AG20443 (cell line): ENCODE measurements around the gene LRIT3.
"Not testable (repeated sequence)": the region's sequence is repeated elsewhere in the genome, so short reads cannot be mapped to it uniquely, and the experiment has no call there.

Source experiments
- DNase-seq: peaks from one replicate; pipeline ENCODE4 v3.0.0; 2012; ENCODE audit warnings: low spot score, mixed read lengths

The LRIT3 gene

DNA sequence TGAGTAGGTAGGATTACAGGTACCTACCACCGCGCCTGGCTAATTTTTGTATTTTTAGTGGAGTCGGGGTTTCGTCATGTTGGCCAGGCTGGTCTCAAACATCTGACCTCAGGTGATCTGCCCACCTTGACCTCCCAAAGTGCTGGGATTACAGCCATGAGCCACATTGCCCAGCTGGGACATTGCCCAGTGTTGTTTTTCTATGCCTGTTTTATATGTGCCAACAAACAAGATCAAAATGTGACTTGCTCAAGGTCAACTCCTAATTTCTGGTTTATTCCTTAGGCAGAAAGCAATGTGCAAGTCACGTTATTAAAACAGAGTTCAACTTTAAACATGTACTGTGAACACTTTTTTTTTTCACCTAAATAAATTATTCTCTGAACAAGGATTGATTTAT lies 2.7 kb downstream of the LRIT3 start:
- no peak for DNase-seq

- not testable (repeated sequence) for DNase-seq
Observed at GRCh38 chr4:109859426-109860300, 11.8 kb downstream of the LRIT3 start.

DNA sequence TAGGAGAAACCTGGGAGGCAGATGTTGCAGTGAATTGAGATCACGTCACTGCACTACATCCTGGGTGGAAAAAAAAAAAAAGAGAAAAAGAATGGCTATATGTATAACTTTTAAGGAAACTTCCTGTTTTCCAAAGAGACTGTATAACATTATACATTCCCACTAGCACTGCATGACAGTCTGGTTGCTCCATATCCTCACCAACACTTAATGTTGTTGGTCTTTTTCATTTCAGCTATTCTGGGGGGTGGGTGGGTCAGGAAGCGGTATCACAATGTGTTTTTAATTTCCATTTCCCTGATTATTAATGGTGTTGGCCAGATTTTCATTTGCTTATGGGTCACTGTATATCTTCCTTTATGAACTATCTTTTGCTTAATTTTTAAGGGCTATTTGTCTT lies 13.4 kb downstream of the LRIT3 start:
- no peak for DNase-seq

GRCh38 chr4:109861916-109862511 lies 14.1 kb downstream of the LRIT3 start:
- no peak for DNase-seq

DNA sequence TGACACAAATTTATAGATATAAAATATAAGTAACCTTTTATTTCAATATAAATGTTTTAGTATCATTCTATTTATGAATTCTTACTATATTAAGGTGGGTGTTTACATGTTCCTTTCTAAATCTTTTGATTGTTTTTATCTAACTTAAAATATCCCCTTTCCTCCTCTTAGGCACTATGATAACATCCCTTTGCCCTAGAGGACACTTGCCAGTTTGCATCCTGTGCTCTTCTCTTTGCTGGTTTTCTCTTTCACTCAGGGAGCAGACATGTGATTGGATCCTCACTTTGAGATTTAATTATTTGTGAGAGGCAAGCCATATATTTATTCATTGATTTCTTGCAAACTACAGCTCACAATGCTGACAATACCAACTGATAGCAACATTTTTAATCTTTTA lies 16.2 kb downstream of the LRIT3 start:
- DNase-seq, result no peak

- DNase-seq, result no peak
Observed at GRCh38 chr4:109870061-109870460, 22.2 kb downstream of the LRIT3 start.

- DNase-seq, result no peak
Observed at GRCh38 chr4:109872065-109872464, 24.2 kb downstream of the LRIT3 start.

DNA sequence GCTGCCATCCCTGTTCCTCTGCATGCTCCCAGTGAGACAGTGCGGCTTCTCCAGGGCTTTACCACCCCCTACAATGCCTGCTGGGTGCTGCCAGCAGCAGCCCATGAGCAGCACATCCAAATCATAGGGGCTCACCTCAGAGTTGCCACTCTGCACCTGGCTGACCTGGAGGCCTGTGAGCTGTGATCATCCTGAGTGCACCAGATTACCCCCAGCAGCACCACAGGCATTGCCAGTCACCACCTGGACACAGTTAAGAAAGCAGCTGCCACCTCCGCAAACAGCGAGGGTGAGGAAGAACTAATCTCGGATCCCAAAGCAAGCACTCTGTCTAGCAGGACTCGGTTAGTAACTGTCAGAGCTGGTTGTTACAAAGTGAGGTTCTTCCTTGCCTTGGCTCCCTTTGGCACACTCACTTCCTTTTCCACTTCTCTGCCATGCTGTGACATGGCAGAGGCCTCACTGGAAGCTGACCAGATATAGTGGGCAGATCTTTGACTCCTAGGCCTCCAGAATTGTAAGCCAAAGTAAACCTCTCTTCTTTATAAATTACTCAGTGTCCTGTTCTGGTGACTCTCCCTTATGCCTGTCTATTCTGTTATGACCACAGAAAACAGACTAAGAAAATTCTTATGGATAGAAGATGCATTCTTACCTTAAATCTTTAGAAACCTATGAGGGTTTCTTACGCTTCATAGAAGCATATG lies 25.2 kb downstream of the LRIT3 start:
- DNase-seq, result no peak

GRCh38 chr4:109873791-109874514 lies 26.0 kb downstream of the LRIT3 start:
- peak; percentile 11 for DNase-seq

GRCh38 chr4:109875106-109875505 lies 27.2 kb downstream of the LRIT3 start:
- no peak for DNase-seq

DNA sequence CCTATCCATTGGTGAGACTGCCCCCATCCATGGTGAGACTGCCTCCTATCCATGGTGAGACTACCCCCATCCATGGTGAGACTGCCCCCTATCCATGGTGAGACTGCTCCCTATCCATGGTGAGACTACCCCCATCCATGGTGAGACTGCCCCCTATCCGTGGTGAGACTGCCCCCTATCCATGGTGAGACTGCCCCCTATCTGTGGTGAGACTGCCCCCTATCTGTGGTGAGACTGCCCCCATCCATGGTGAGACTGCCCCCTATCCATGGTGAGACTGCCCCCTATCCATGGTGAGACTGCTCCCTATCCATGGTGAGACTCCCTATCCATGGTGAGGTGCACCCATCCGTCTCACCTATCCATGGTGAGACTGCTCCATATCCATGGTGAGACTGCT lies 27.6 kb downstream of the LRIT3 start:
- DNase-seq, result not testable (repeated sequence)

GRCh38 chr4:109876634-109877265 lies 28.8 kb downstream of the LRIT3 start:
- DNase-seq, result no peak

- no peak for DNase-seq
Observed at GRCh38 chr4:109877400-109877799, 29.5 kb downstream of the LRIT3 start.

DNA sequence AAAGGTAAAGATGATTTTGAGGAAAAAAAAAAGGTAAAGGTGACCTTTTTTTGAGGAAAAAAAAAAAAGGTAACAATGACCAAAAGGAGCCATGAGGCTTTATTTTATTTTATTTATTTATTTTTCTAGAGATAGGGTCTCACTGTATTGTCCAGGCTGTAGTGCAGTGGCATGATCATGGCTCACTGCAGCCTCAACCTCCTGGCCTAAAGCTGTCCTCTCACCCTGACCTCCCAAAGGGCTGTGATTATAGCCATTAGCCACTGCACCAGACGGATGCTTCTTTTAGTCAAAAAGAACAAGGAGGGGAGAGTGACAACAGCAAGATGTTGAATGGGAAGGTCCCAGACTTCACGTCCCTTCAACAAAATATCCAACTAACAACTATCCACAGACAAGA lies 30.4 kb downstream of the LRIT3 start:
- no peak for DNase-seq

DNA sequence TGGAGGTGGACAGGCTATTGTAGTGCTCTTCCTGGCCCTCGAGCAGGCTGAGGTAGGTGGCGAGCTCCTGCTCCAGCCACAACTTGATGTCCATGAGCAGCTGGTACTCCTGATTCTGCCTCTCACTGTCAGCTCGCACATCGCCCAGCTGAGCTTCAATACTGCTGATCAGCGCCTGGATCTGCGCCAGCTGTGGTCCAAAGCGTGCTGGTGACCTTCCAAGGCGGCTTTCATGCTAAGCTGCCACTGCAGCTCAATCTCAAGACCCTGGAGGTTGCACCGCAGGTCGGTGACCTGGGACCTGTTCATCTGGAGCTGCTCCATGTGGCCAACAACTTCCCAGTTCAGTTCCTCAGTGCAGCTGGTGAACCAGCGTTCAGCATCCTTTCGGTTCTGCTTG lies 31.2 kb downstream of the LRIT3 start:
- no peak for DNase-seq

- no peak for DNase-seq
Observed at GRCh38 chr4:109879636-109880314, 31.9 kb downstream of the LRIT3 start.

DNA sequence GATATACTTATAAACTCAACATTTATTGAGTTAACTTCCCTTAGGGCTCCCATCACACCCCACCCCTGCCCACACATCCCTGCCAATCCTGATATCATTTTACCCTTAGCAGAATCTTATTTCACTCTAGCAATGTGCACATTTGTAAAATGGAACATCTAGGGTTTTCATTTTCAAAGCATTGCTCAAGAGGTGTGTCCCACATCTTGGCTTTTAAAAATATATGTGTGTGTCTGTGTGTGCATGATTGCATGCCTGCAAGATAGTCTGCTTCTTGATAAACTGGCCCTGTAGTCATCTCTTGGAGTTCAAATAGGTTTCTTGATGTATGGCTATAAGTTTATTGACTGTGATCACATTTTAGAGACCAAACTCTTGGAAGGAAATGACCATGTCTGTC lies 38.4 kb downstream of the LRIT3 start:
- DNase-seq, result no peak

DNA sequence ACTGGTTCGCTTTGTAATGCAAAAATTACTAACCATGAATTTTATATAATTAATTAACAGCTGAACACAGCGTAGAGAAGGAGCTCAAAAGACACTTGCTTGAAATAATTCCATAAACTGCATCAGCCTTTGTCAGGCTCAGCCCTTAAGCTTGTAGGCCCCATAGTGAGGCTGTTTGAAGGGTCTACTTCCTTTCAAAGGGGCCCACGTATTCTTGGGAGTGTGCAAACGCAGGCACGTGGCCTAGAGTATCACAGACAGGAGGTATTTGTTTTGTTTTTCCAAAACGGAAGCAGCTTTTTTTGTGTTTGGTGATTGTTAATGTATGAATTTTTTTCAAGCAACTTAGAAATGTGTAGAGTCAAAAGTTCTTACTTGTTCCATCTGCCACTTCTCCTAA lies 39.2 kb downstream of the LRIT3 start:
- DNase-seq, result no peak

DNA sequence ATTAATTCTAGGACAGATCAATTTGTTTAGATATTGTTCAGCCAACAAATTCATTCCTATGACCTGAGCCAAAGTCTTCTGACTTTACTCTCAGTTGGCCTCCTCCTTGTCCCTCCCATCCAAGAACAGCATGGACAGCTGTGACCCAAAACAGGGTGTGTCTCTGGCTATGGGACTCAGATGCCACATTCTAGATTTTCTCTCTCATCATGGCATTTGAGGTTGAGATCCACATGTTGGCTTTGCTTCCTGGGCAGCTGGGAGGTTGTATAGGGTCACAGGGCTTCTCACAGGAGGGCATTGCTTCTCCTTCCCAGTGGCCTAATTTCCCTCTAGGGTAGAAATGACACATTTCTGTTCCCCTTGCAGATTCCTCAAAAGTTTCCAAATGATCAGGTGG lies 42.2 kb downstream of the LRIT3 start:
- DNase-seq, result no peak

DNA sequence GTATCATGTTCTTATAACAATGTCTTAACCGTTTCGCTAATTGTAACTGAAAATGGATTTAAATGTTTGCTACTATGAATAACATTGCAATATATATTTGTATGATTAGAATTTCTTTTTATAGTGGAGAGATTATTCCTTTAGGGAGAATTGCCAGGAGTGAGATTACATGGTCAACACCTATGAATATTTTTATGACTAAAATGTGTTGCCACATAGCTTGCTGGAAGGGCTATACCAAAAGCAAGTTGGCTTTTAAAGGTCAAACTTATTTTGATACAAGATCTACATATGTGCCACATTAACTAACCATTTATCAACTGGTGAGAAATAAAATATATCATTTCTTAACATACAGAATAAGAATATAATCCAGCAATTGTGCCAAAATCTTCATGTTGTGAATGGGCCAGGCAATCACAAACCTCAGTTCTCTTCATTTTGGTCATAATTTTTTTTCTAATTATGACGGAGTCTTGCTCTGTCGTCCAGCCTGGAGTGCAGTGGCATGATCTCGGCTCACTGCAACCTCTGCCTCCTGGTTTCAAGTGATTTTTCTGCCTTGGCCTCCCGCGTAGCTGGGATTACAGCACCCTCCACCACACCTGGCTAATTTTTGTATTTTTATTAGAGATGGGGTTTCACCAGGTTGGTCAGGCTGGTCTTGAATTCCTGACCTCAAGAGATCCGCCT lies 54.8 kb downstream of the LRIT3 start:
- DNase-seq, result no peak

DNA sequence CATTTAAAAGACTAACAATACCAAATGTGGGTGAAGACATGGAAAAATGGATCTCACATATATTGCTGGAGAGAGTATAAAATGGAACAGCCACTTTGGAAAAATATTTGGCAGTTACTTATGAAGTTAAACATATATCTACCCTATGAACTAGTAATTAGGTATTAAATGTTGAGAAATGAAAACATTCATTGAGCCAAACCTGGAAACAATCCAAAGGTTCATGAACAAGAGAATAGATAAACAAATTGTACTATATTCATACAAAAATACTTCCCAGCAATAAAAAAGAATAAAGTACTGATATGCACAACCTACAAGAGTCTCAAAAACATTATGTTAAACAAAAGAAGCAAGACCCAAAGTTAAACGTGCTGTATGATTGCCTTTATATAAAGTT lies 60.8 kb downstream of the LRIT3 start:
- no peak for DNase-seq
